ENCODE measurements around the gene SPTBN2. TPM values are rescaled to one million over a fixed set of nuclear protein-coding genes. Genes with fewer than 3 reads are reported as not detected.

SPTBN2 gene
- total RNA-seq, 1 experiment from 2014 or later: 0.57 TPM

DNA sequence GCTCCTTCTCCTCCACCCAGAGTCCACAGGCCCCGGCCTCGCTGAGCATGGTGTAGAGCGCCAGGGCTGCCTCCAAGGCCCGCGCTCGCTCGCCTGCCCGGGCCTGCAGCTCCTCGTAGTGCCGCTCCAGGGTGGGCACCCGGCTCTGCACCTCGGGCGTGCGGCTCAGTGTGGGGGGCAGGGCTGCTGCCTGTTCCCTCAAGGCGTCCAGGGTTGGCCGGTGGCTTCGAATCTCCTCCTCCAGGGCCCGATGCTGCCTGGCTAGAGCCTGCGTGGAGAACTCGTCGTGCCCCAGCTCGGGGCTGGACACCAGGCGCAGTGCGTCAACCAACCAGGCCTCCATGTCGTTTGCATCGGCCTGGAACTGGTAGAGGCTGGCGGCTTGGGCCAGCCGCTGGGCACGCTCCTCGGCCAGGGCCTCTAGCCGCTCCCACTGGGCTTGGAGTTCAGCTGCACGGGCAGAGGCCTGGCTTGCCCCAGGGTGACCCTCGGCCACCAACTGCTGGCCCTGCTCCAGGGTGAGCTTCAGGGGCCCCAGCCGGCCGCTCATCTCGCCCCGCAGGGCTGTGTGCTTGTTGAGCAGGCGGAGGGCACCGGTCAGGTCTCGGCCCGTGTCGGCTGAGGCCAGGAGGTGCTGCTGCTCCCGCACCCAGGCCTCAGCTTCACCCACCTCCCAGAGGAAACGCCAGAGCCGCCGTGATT is 24.2 kb downstream of the SPTBN2 start:
- DNase-seq (ENCODE audit: low read depth): no peak

DNA sequence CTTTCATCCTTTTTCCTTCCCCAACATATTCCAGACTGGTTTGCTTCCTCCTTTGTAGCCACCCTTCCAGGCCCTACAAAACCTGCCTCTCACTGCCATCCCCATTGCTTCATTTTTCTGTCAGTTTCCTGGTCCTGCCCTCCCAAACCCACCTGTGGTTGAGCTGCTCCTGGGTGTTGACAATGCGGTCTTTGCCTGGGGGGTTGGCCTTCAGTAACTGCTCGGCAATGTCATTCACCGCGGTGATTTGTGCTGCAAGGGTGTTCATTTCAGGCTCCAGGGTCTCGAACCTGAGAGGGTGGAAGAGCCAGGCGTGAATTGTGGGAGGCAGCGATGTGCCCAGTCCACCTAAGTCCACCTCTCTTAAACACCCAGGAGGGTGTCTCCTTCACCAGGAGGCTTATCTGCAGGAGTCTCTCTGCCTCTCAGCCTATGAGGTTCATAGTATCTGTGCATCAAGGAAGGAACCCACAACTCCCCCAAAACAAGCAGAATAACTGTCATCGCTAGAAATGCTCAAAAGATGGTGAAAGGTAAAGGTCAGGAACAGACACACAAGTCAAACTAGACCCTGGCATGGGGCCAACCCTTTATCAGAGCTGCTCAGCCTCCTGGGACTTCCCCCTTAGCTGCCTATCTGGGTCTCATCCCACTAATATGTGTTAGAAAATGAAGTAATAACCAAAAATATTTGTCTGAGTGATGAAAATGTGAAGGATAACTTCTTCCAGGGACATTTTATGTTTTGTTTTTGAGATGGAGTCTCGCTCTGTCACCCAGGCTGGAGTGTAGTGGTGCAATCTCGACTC is 27.4 kb downstream of the SPTBN2 start:
- no peak for DNase-seq (ENCODE audit: low read depth)

DNA sequence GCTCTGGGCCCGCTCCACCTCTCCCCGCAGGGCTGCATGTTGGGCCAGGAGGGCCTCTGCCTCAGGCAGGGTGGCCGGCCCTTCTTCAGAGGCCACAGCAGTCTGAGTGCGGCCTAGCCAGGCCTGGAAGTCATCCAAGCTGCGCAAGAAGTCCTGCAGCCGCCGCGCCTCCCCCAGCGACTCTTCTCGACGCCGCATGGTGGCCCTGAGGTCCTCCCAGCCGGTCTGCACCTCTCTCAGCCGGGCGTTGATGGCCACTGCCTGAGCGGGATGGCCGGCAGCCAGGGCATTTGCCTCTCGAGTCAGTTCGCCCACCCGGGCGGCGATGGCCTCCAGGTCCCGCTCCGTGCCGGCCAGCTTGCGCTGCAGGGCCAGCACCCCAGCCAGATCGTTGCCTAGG is 28.3 kb downstream of the SPTBN2 start:
- DNase-seq (ENCODE audit: low read depth): no peak

DNA sequence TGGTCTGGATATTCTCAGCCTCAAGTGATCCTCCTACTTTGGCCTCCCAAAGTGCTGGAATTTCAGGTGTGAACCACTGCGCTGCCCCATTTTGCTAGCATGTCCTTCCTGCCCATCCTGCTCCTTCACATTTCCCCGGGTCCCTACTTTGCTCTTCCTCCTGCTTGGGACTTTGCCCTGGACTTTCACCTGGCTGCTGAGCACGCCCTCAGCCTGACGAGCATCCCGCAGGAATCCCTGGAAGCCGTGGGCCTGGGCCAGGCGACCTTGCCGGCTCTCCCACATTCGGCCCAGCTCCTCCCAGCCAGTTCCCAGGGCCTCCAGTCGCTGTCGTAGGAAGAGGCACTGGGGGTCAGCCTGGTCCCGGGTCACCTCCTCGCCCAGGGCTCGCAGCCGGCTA is 28.7 kb downstream of the SPTBN2 start:
- no peak for DNase-seq (ENCODE audit: low read depth)

DNA sequence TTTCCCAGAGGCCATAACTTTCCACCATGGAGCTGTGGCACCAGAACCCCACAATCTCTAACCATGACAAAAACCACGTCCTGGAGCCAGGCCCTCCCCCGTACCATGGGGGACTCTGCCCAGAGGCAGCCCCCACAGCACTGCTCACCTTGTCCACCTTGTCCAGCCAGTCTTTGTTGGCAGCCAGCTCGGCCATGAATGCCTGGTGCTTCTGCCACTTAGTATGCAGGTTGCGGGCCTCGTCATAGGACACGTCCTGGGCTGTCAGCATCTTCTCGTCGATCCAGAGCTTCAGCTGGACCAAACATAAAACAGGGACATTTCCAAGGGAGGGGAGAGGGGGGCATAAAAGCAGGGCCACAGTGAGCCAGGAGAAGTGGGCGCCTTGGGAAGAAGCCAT is 30.5 kb downstream of the SPTBN2 start:
- no peak for DNase-seq (ENCODE audit: low read depth)

DNA sequence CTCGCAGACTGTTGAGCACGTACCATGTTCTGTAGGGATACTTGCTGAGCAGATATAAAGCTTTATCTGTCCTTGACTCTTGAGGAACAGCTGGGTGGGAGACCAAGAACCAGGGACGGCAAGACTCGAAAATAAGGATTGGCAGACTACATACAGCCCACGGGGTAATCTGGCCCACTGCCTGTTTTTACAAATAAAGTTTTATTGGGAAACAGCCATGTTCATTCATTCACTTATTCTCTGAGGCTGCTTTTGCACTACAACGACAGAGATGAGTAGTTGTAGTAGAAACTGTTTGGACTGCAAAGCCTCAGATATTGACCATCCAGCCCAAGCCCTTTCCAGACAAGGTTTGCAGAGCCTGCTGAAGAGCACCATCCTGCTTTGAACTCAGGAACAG is 31.0 kb downstream of the SPTBN2 start:
- no peak for DNase-seq (ENCODE audit: low read depth)

DNA sequence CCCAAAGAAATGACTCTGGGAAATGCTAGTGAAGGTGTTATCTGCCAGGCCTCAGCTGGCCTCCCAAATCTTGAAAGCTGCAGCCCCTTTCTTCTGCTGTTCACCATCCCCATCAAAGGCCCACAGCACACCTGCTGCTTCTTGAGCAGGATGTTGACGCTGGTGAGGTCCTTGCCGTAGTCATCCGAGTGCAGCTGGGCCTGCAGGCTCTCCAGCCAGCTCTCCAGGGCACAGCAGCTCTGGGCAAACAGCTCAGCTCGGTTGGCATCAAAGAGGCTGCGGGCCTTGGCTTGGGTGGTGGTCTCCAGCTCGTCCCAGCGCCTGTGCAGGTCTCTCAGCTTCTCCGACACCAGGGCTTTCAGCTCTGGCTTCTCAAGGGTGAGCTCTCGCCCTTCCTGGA is 32.9 kb downstream of the SPTBN2 start:
- DNase-seq (ENCODE audit: low read depth): no peak

DNA sequence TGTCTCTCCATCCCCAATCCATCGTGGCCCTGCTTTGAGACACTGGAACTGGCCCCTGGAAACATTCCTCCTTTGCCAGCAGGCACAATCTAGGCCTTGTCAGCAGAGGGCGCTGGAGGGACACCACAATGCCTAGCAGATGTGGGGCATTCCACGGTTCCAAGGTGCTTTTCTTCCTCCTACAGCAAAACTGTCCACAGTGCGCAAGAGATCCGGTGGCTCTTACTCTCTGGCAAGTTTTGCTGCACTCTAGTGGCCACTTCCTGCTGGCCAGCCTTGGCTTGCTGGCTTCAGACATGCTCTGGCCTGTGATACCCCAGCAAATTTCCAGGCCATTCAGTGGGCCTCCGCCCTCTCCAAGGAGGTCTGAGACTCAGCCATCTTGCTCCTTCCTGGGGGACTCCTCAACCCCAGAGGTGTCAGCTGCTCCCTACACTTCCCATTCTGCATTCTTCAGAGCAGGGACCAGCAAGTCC is 34.2 kb downstream of the SPTBN2 start:
- DNase-seq (ENCODE audit: low read depth): peak; percentile 96

DNA sequence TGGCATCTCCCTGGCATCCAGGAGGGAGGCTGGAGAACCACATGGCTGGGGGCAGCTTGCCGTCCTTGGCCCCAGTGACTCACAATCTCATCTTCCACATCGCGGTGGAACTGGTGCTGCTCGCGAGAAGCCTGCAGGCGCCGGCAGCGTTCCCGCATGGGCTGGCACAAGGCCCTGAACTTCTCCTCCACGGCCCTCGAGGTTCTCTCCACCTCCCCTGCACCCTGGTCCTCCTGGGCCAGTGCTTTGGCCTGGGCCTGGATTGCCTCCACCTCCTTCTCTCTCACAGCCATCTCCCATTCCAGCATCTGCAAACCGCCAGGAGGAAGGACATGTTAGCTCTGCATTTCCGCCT is 35.0 kb downstream of the SPTBN2 start:
- DNase-seq (ENCODE audit: low read depth): no peak

DNA sequence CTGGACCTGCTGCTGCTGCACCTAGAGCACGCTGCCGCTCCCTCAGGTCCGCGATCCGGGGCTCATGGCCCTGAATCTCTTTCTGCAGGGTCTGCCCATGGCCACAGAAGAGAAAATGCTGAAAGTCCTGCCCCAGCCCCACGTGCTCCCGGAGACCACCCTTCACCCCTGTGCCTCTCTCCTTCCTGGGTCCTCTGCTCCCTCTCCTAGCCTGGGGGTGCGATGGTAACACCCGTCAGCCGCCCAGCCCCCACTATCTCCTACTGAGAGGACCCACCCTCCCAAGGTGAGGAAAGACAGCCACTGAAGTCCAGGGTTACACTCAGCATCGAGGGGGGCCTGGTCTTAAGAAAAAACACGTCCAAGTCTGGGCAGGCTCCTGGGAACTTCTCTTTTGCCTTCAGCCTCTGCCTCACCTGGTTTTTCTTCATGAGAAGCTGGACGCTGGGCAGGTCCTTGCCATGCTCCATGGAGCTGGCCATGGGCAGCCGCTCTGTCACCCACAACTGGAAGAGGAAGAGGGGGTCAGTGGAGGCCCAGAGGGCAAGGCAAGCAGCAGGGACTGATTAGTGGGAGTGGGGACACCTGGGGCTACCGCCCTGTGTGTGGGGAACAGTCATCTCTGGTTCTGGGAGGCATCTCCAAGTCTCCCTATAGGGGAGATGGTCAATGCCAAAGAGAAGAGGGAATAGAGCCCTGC is 35.5 kb downstream of the SPTBN2 start:
- DNase-seq (ENCODE audit: low read depth): no peak

DNA sequence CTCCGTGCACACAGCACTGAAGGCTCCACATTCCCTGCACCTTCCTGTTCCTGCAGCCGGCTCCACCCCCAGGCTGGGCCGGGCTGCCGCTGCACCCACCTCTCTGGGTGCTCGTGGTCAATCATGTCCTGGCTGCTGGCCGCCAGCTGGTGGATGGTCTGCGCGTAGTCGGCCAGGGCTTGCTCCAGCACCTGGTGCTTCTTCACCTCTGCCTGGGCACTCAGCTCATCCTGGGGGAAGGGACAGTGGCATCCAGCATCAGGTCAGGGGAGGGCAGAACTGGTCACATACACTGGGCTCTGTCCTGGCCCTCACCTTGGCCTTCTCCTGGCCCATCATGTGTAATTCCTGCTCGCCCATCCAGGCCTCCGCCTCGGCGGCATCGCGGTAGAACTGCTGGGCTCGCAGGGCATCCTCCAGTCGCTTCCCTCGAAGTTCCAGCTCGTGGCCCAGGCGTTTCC is 36.1 kb downstream of the SPTBN2 start:
- no peak for DNase-seq (ENCODE audit: low read depth)

DNA sequence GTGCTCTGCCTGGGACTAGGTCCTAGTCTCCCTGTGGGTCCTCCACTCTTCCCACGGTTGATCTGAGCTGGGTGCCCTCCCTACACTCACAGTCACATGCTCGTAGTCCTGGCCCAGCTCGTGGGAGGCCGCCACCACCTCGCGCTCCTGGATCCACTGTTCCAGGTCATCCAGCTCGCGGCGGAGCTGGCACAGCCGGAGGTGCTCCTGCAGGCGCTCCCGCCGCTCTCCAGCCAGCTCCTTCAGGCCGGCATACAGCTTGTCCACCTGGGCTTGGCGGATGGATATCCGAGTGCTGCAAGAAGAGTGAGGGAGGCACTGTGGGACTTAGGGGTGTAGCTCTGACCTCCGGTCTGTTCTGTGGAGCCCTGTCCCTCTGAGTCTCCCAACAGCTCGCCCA is 36.6 kb downstream of the SPTBN2 start:
- no peak for DNase-seq (ENCODE audit: low read depth)

DNA sequence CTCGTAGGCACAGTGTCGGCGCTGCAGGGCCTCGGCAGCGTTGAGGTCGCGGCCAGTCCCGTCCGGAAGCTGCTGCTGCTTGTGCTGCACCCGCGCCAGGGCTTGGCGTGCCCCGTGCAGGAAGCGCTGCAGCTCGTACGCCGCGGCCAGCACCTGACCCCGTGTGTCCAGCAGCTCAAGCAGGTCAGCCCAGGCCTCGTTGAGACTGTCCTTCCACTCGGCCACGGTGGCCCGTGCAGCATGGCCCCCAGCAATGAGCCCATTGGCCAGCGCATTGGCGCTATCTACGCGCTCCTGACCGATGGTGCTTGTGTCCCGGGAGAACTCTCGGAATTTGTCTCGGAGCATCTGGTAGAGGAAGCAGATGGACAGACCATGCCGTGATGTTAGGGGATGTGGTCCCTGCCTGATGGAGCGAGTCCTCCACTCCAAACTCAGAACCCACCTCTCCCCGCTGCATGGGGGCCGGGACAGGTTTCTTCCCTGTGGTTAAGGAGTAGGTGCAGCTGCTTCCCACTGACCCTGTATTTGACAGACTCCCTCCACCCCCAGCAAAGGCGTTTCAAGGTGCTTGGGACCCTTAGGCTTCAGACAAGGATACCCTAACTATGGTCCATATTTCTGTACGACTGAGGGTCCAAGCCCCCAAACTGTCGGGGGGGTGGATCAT is 37.6 kb downstream of the SPTBN2 start:
- DNase-seq (ENCODE audit: low read depth): no peak

DNA sequence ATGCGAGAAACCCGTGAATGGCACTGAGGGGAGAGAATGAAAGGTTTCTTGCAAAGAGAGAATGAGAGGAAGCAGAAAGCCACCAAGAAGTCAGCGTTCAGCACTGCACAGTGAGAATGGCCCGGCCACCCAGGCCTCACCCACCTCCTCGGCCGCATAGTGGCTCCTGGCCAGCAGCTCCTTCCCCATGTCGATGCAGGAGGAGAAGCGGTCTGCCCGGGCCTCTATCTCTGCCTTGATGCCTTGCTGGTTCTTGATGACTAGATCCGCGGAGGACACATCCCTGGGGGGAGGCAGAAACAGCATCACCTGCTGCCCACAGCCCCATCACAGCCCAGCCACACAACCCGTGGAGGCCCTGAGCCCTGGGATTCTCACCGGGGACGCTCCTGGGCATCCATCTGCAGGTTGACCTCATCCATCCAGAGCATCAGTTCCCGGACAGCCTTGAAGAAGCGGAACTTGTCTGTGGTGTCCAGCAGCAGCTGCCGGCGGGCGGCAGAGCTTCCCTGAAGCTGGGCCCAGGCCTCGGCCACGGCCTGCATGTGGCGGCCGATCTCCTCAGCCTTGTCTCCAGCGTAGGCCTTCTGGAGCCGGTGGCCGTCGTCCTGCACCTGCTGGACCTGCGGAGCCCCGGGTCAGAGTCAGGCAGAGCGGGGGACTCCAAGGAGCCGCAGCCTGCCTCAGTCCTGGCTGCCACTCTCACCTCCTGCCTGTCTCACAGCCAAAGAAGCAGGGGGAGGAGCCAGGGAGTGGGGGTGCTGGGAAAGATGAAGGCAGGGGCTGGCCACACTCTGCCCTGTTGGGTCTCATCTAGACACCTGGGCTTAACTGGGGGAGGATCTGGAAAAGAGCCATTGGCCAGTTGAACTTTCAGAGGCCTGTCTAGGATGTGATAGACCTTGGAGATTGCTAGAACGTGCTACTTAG is 39.1 kb downstream of the SPTBN2 start:
- DNase-seq (ENCODE audit: low read depth): no peak

DNA sequence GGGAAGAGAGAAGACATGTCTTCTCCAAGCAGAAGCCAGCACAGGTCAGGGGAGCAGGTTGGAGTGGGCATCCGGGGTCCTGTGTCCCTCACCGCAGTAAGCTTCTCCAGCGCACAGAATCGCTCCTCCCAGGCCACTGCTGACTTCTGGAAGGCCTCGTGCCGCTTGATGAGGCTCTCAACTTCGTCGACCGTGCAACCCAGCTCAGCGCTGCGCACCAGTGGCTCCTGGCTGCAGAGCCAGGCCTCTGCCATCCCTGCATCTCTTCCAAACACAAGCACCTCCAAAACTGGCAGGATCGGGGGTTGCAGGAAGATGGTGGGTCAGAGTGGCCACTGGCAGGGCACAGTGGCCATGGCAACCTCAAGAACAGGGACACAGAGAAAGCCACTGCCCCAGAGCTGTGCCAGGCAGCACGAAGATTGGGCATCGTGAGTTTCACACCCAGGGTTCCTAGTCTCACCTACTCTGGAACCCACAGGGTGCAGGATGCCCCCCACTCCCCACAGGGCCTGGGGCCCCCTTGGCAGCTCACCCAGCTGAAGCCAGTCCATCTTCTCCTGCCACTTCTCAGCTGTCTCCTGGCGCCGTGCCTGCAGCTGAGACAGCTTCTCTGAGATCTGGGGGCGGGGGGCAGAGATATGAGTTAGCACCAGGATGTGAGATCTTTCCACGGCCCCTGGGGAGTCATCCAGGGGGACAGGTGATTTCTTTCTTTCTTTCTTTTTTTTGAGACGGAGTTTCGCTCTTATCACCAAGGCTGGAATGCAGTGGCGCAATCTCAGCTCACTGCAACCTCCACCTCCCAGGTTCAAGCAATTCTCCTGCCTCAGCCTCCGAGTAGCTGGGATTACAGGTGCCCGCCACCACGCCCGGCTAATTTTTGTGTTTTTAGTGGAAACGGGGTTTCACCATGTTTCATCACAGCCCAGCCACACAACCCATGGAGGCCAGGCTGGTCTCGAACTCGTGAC is 40.2 kb downstream of the SPTBN2 start:
- DNase-seq (ENCODE audit: low read depth): no peak

DNA sequence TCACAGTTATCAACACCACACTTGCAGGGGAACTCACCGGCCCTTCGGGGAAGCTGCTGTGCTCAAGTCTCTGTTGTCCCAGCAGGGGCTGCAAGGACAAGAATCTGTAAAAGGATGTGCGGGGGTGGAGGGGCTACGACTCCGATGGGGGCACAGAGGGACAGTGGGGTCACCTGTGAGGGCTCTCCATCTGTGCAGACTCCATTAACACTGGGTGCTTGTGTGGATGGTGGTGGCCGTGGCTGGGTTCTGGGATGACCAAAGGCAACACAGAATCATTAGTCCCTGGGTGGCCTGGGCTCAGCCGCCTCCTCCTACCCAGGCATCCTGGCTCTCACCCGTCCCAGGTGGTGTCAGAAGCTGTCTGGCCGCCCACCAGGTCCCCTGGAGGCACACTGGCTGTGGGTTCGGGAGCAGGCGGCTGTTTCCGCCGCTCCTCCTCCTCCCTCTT is 41.2 kb downstream of the SPTBN2 start:
- no peak for DNase-seq (ENCODE audit: low read depth)

DNA sequence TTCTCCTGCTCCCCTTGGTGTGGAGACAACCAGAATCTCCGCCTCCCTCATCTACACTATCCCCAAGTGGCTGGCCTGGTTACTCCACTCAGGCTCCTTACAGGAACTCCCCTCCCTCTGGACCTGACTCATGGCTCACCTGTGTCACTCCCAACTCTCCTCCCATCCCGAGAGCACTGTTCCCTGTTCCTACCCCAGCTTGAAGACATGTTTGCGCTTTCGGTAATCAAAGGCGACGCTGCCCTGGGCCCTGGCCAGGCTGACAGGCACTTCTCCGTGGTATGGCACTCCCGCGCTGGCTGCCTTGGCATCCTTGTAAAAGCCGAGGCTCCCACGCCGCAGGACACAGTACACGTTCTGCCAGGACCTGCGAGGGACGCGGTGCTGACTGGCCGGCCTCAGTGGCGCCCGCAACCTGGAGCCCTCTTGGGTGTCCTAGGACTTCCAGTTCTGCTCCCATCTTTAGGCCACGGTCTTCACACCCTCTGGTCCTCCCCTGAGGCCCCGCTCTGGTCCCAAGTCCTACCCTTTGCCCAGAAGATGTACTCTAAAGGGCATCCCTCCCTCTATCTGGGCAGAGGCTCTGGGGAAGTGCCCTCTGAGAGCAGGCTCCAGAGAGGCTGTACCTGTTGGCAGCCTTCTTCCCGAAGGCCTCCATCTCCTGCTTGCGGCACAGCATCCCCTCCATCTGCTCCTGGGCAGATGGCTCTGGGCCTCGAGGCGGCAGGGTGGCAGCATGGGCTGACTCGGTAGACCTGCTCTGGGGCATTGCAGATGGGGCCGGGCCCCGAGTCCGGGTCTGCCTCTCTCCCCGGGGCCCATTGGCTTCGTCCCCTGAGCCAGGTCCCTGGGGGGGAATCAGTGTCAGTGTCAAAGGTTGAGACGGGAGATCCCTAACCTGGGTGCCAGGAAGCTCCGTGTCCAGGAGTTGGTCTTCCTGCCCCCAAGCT is 41.9 kb downstream of the SPTBN2 start:
- DNase-seq (ENCODE audit: low read depth): no peak

DNA sequence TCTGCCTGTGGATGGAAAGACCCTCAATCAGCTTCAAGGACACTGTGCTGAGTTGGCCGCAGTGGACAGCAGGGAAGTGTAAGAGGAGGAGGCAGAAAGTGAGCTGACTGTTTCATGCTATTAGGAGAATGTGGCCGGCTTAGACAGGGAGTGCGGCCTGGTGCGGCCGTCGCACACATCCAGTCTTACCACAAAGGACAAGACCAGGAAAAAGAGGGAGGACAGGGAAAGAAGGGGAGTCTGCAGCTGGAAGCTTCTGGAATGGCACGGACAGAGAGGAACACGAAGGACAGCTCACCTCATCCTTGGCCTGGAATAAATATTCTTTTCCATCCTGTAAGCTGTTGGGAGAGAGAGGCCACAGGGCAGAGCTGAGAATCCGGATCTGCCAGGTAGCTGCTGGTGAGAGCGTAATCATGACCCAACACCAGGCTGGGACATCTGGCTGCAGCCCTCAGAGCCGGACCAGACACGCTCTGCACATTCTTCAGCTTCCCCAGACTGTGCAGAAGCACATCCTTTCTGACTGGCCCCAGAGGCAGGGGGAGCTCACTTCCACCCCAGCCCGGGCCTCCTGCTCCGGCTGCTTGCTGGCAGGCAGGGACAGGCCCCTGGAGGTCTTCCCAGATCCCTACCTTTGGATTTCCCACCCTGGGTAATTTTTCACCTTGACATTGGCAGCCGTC is 42.8 kb downstream of the SPTBN2 start:
- DNase-seq (ENCODE audit: low read depth): no peak
